ENCODE results near the gene HLA-DOA.

Gene HLA-DOA

GRCh38 chr6:32975886-32976285 lies 33.5 kb downstream of the HLA-DOA start:
- Histone ChIP-seq H2AFZ (ENCODE audit: low read depth, low read length) (no peak overlapping the region), H3K9me3 (ENCODE audit: insufficient read depth, low read length) (no peaks in the 10 kb centered on the region; the same call in 1 of the 2 replicates), H3K36me3 (replicated peaks; ENCODE audit: low read depth, low read length) (peaks cover 89% of the 10 kb centered on the region), H3K9ac (ENCODE audit: low read length) (no peak overlapping the region), H3K79me2 (ENCODE audit: low read length) (peaks cover 85% of the 10 kb centered on the region), H3K4me1 (ENCODE audit: low read length) (peaks cover 3% of the 10 kb centered on the region; the same call in 1 of the 2 replicates), H3K27ac (ENCODE audit: low read length) (no peak overlapping the region), H3K4me3 (ENCODE audit: low read length) (no peak overlapping the region), H3K27me3 (ENCODE audit: low read depth, low read length) (no peaks in the 10 kb centered on the region), H3K4me2 (ENCODE audit: low read length) (no peak overlapping the region), H4K20me1 (ENCODE audit: insufficient read depth, low read length) (peaks cover 84% of the 10 kb centered on the region)
- TF ChIP-seq CTCF (IDR thresholded peaks at IDR 0.05; ENCODE audit: low read depth, low read length) = no peak
- TF ChIP-seq EZH2phosphoT487 (IDR thresholded peaks at IDR 0.05; ENCODE audit: low read depth) = no peak

- peak overlapping the region; percentile 91 for H3K4me3 ChIP-seq (ENCODE audit: low read length)
Observed at GRCh38 chr6:32974541-32975308, 34.7 kb downstream of the HLA-DOA start.

GRCh38 chr6:32974016-32974333 lies 35.4 kb downstream of the HLA-DOA start:
- H3K4me3 ChIP-seq (ENCODE audit: low read length) = peak overlapping the region; percentile 91
- H3K79me2 ChIP-seq (ENCODE audit: low read length) = peaks cover 90% of the 10 kb centered on the region
- H3K4me2 ChIP-seq (ENCODE audit: low read length) = peak overlapping the region; percentile 64
- TF ChIP-seq CTCF (IDR thresholded peaks at IDR 0.05; ENCODE audit: low read depth, low read length) (no peak), EZH2phosphoT487 (IDR thresholded peaks at IDR 0.05; ENCODE audit: low read depth) (no peak)
- H3K4me1 ChIP-seq (ENCODE audit: low read length) = peaks cover 3% of the 10 kb centered on the region; the same call in 1 of the 2 replicates
- H3K9me3 ChIP-seq (ENCODE audit: insufficient read depth, low read length) = no peaks in the 10 kb centered on the region; the same call in 1 of the 2 replicates
- peaks cover 66% of the 10 kb centered on the region for H4K20me1 ChIP-seq (ENCODE audit: insufficient read depth, low read length)
- H3K27me3 ChIP-seq (ENCODE audit: low read depth, low read length) = no peaks in the 10 kb centered on the region
- peaks cover 77% of the 10 kb centered on the region for H3K36me3 ChIP-seq (replicated peaks; ENCODE audit: low read depth, low read length)
- peak overlapping the region; percentile 87 for H3K9ac ChIP-seq (ENCODE audit: low read length)
- no peak overlapping the region for H2AFZ ChIP-seq (ENCODE audit: low read depth, low read length)
- no peak overlapping the region for H3K27ac ChIP-seq (ENCODE audit: low read length)

More at GRCh38 chr6:32974541-32975308, 34.7 kb downstream of the HLA-DOA start:
- Histone ChIP-seq H3K27ac (ENCODE audit: low read length) (no peak overlapping the region), H3K27me3 (ENCODE audit: low read depth, low read length) (no peaks in the 10 kb centered on the region), H4K20me1 (ENCODE audit: insufficient read depth, low read length) (peaks cover 72% of the 10 kb centered on the region), H3K4me1 (ENCODE audit: low read length) (peaks cover 3% of the 10 kb centered on the region; the same call in 1 of the 2 replicates), H2AFZ (ENCODE audit: low read depth, low read length) (no peak overlapping the region), H3K79me2 (ENCODE audit: low read length) (peaks cover 85% of the 10 kb centered on the region), H3K36me3 (replicated peaks; ENCODE audit: low read depth, low read length) (peaks cover 80% of the 10 kb centered on the region), H3K4me2 (ENCODE audit: low read length) (peak overlapping the region; percentile 64), H3K9ac (ENCODE audit: low read length) (peak overlapping the region; percentile 87), H3K9me3 (ENCODE audit: insufficient read depth, low read length) (no peaks in the 10 kb centered on the region; the same call in 1 of the 2 replicates)
- TF ChIP-seq CTCF (IDR thresholded peaks at IDR 0.05; ENCODE audit: low read depth, low read length) = no peak
- TF ChIP-seq EZH2phosphoT487 (IDR thresholded peaks at IDR 0.05; ENCODE audit: low read depth) = no peak

GRCh38 chr6:32973144-32974015 lies 36.0 kb downstream of the HLA-DOA start:
- Histone ChIP-seq H3K4me1 (ENCODE audit: low read length) (peaks cover 3% of the 10 kb centered on the region; the same call in 1 of the 2 replicates), H2AFZ (ENCODE audit: low read depth, low read length) (no peak overlapping the region), H3K27ac (ENCODE audit: low read length) (peak overlapping the region; percentile 77), H3K79me2 (ENCODE audit: low read length) (peaks cover 88% of the 10 kb centered on the region), H3K4me2 (ENCODE audit: low read length) (peak overlapping the region; percentile 64), H3K4me3 (ENCODE audit: low read length) (peak overlapping the region; percentile 91), H3K36me3 (replicated peaks; ENCODE audit: low read depth, low read length) (peaks cover 72% of the 10 kb centered on the region), H3K9ac (ENCODE audit: low read length) (peak overlapping the region; percentile 87), H4K20me1 (ENCODE audit: insufficient read depth, low read length) (peaks cover 61% of the 10 kb centered on the region), H3K27me3 (ENCODE audit: low read depth, low read length) (no peaks in the 10 kb centered on the region), H3K9me3 (ENCODE audit: insufficient read depth, low read length) (no peaks in the 10 kb centered on the region; the same call in 1 of the 2 replicates)
- no peak for TF ChIP-seq EZH2phosphoT487 (IDR thresholded peaks at IDR 0.05; ENCODE audit: low read depth)
- no peak for TF ChIP-seq CTCF (IDR thresholded peaks at IDR 0.05; ENCODE audit: low read depth, low read length)
